HepG2 (cell line): ENCODE results near the gene TMC8. TPM values are rescaled to one million over a fixed set of nuclear protein-coding genes. Genes with fewer than 3 reads are reported as not detected.

Source experiments
- ELF3 ChIP-seq: IDR thresholded peaks from 2 replicates; pipeline ENCODE4 v1.6.1; 2016; ENCODE audit warnings: missing genetic modification reagents, missing compliant biosample characterization
- MIXL1 ChIP-seq: IDR thresholded peaks from 2 replicates; pipeline ENCODE4 v1.6.1; 2016
- RARG ChIP-seq: sonication (generic); formaldehyde crosslinking; IDR thresholded peaks from 2 replicates; pipeline ENCODE4 v1.4.0; 2020; ENCODE audit warnings: low read depth, mild to moderate bottlenecking, missing genetic modification reagents
- RFX1 ChIP-seq: fragments of 450-650 bp; IDR thresholded peaks from 2 replicates; pipeline ENCODE4 v1.6.1; 2017
- ZBTB42 ChIP-seq: sonication (generic); formaldehyde crosslinking; IDR thresholded peaks from 2 replicates; pipeline ENCODE4 v1.5.0; 2020; ENCODE audit warnings: mild to moderate bottlenecking, missing genetic modification reagents
- ZNF33B ChIP-seq: sonication (generic); formaldehyde crosslinking; IDR thresholded peaks from 2 replicates; pipeline ENCODE4 v1.5.1; 2020; ENCODE audit warnings: mild to moderate bottlenecking, missing genetic modification reagents
- ZNF574 ChIP-seq: sonication (generic); formaldehyde crosslinking; IDR thresholded peaks from 2 replicates; pipeline ENCODE4 v1.4.0; 2020; ENCODE audit warnings: missing genetic modification reagents
- polyA plus RNA-seq, 8 experiments: library from polyadenylated mRNA; depleted of rRNA in 3 of 8; stranded (reverse) in 7 of 8; unstranded in 1 of 8; fragments of >200 nt; fragmentation: Illumina TruSeq in 4 of 8; extraction: Trizol in 4 of 8; gene quantifications; 2 replicates each; pipeline versions ENCODE4 v1.2.1 to v1.2.3, GENCODE V29; 2011 to 2016; ENCODE audit warnings: low read depth in 4 of 8, missing spikeins in 1 of 8, mixed read lengths in 1 of 8; ENCODE audit not compliant: insufficient read depth in 1 of 8
- total RNA-seq, 5 experiments: library from RNA; depleted of rRNA; stranded (reverse); fragments of >200 nt; fragmentation: Illumina TruSeq; extraction: Trizol; gene quantifications; 2 replicates each; pipeline ENCODE4 v1.2.3, GENCODE V29; 2016; ENCODE audit warnings: low read depth in 1 of 5
- TF ChIP-seq, protein P1 (sequence below), 2 experiments: fragments of 450-650 bp in 1 of 2; sonication (generic) in 1 of 2; formaldehyde crosslinking in 1 of 2; IDR thresholded peaks; 2 replicates each; pipeline versions ENCODE4 v1.6.1 to v1.8.0; 2016 to 2022; ENCODE audit warnings: antibody characterized with exemption in 1 of 2, mild to moderate bottlenecking in 1 of 2, missing genetic modification reagents in 1 of 2
- TF ChIP-seq, protein P2 (sequence below): sonication (generic); formaldehyde crosslinking; IDR thresholded peaks from 2 replicates; pipeline ENCODE4 v1.5.0; 2020; ENCODE audit warnings: missing genetic modification reagents
- TF ChIP-seq, protein P3 (sequence below): sonication (generic); formaldehyde crosslinking; IDR thresholded peaks from 2 replicates; pipeline ENCODE4 v1.5.1; 2020; ENCODE audit warnings: mild to moderate bottlenecking, missing genetic modification reagents, borderline replicate concordance

Gene TMC8
- total and polyA plus RNA-seq, 2 of the 13 experiments (the other 11 are each of a cell fraction or from before 2014, with no cell fraction given): 0.53 to 7.8 TPM

DNA sequence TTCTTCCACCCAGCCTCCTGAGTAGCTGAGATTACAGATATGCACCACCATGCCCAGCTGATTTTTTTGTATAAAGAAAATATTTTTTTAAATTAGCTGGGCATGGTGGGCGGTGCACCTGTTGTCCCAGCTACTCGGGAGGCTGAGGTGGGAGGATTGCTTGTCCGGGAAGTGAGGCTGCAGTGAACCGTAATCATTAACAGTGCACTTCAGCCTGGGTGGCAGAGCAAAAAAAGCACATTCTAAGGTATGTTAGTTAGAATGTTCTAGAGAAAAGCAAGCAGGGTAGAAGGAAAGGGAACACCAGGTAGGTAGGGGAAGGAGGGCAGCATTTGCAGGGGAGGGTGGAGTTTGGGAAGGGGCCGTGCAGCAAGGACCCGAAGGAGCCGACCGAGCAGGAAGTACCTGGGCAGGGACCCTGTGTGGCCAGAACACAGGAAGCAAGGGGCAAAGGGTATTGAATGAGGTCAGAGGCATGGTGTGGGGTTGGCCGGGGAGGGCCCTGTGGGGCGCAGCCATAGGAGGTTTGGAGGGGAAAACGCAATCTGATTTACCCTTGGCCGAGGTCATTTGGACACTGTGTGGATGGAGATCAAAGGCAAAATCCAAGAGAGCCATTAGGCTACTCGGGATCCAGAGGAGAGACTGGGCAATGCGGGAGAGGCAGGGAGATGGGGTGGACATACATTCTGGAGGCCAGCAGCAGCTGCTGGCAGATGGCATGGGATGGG is 17.9 kb downstream of the TMC8 start (continued):
- TF ChIP-seq ZBTB42 (CRISPR knock-in tag): no peak
- TF ChIP-seq RARG (CRISPR knock-in tag): no peak
- TF ChIP-seq, protein P1, sequence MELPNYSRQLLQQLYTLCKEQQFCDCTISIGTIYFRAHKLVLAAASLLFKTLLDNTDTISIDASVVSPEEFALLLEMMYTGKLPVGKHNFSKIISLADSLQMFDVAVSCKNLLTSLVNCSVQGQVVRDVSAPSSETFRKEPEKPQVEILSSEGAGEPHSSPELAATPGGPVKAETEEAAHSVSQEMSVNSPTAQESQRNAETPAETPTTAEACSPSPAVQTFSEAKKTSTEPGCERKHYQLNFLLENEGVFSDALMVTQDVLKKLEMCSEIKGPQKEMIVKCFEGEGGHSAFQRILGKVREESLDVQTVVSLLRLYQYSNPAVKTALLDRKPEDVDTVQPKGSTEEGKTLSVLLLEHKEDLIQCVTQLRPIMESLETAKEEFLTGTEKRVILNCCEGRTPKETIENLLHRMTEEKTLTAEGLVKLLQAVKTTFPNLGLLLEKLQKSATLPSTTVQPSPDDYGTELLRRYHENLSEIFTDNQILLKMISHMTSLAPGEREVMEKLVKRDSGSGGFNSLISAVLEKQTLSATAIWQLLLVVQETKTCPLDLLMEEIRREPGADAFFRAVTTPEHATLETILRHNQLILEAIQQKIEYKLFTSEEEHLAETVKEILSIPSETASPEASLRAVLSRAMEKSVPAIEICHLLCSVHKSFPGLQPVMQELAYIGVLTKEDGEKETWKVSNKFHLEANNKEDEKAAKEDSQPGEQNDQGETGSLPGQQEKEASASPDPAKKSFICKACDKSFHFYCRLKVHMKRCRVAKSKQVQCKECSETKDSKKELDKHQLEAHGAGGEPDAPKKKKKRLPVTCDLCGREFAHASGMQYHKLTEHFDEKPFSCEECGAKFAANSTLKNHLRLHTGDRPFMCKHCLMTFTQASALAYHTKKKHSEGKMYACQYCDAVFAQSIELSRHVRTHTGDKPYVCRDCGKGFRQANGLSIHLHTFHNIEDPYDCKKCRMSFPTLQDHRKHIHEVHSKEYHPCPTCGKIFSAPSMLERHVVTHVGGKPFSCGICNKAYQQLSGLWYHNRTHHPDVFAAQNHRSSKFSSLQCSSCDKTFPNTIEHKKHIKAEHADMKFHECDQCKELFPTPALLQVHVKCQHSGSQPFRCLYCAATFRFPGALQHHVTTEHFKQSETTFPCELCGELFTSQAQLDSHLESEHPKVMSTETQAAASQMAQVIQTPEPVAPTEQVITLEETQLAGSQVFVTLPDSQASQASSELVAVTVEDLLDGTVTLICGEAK (IDR thresholded peaks at IDR 0.05): no peak
- TF ChIP-seq, protein P1 (CRISPR knock-in tag; IDR thresholded peaks at IDR 0.05): peak; percentile 34; the same call in 1 of the 2 replicates
- peak; percentile 48; the same call in 1 of the 2 replicates for TF ChIP-seq MIXL1
- TF ChIP-seq ZNF574 (CRISPR knock-in tag): 0 out of 2 replicates have a peak, but pooled peaks have one; percentile 17
- TF ChIP-seq ZNF33B (CRISPR knock-in tag): no peak
- TF ChIP-seq, protein P2, sequence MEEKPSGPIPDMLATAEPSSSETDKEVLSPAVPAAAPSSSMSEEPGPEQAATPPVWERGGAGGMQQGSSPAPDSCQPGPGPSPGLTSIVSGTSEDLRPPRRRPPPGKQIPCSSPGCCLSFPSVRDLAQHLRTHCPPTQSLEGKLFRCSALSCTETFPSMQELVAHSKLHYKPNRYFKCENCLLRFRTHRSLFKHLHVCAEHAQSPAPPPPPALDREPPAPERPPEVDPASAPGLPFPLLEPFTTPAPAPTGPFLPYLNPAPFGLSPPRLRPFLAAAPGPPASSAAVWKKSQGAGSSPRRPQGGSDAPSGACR (CRISPR knock-in tag): no peak
- TF ChIP-seq, protein P3, sequence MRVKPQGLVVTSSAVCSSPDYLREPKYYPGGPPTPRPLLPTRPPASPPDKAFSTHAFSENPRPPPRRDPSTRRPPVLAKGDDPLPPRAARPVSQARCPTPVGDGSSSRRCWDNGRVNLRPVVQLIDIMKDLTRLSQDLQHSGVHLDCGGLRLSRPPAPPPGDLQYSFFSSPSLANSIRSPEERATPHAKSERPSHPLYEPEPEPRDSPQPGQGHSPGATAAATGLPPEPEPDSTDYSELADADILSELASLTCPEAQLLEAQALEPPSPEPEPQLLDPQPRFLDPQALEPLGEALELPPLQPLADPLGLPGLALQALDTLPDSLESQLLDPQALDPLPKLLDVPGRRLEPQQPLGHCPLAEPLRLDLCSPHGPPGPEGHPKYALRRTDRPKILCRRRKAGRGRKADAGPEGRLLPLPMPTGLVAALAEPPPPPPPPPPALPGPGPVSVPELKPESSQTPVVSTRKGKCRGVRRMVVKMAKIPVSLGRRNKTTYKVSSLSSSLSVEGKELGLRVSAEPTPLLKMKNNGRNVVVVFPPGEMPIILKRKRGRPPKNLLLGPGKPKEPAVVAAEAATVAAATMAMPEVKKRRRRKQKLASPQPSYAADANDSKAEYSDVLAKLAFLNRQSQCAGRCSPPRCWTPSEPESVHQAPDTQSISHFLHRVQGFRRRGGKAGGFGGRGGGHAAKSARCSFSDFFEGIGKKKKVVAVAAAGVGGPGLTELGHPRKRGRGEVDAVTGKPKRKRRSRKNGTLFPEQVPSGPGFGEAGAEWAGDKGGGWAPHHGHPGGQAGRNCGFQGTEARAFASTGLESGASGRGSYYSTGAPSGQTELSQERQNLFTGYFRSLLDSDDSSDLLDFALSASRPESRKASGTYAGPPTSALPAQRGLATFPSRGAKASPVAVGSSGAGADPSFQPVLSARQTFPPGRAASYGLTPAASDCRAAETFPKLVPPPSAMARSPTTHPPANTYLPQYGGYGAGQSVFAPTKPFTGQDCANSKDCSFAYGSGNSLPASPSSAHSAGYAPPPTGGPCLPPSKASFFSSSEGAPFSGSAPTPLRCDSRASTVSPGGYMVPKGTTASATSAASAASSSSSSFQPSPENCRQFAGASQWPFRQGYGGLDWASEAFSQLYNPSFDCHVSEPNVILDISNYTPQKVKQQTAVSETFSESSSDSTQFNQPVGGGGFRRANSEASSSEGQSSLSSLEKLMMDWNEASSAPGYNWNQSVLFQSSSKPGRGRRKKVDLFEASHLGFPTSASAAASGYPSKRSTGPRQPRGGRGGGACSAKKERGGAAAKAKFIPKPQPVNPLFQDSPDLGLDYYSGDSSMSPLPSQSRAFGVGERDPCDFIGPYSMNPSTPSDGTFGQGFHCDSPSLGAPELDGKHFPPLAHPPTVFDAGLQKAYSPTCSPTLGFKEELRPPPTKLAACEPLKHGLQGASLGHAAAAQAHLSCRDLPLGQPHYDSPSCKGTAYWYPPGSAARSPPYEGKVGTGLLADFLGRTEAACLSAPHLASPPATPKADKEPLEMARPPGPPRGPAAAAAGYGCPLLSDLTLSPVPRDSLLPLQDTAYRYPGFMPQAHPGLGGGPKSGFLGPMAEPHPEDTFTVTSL (CRISPR knock-in tag): no peak
- TF ChIP-seq ELF3 (CRISPR knock-in tag): peak; percentile 93
- TF ChIP-seq RFX1: no peak
